Fibroblast of villous mesenchyme (primary cell): ENCODE measurements around the gene YWHAH. TPM values are rescaled to one million over a fixed set of nuclear protein-coding genes. Genes with fewer than 3 reads are reported as not detected.
A peak's percentile ranks its signal among the peaks of the same experiment; 100 is the strongest.

Experiments
- DNase-seq: peaks from one replicate; pipeline ENCODE4 v3.0.0-alpha.2; 2010; ENCODE audit warnings: low read depth
- H3K4me3 ChIP-seq: 2 replicates; pipeline ENCODE4 v1.5.1; 2011; ENCODE audit warnings: low read depth, mild to moderate bottlenecking, low read length
- total RNA-seq: library from RNA; depleted of rRNA; stranded (reverse); fragments of >200 nt; gene quantifications from 2 replicates; pipeline ENCODE4 v1.2.3, GENCODE V29; 2012
- TF ChIP-seq, protein P1 (sequence below): IDR thresholded peaks from 2 replicates; pipeline ENCODE4 v1.5.1; 2012; ENCODE audit warnings: low read depth, mild to moderate bottlenecking, low read length; ENCODE audit not compliant: insufficient read depth

The YWHAH gene
- total RNA-seq, 1 donor = 131 TPM

DNA sequence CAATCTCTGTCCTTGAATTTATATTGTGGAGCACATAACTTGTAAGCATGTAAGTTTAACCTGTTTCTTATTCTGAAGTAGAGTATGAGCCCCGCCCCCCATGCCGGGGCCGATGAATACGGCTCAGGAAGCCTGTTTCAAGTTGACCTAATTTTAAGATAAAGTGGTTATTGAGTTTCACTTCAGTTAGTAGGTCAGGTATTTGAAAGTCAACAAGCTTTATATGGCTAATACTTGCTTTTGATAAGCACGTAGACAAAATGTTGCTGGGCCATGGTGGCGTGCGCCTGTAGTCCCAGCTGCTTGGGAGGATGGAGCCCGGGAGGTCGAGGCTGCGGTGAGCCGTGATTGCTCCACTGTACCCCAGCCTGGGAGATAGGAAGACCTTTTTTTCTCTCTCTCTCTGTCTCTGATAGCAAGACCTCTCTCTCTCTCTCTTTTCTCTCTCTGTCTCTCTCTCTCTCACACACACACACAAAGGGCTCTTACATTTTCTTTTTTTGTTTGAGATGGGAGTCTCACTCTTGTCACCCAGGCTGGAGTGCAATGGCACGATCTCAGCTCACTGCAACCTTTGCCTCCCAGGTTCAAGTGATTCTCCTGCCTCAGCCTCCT lies 14.4 kb downstream of the YWHAH start:
- no peak overlapping the region for H3K4me3 ChIP-seq
- no peak for DNase-seq
- TF ChIP-seq, protein P1, sequence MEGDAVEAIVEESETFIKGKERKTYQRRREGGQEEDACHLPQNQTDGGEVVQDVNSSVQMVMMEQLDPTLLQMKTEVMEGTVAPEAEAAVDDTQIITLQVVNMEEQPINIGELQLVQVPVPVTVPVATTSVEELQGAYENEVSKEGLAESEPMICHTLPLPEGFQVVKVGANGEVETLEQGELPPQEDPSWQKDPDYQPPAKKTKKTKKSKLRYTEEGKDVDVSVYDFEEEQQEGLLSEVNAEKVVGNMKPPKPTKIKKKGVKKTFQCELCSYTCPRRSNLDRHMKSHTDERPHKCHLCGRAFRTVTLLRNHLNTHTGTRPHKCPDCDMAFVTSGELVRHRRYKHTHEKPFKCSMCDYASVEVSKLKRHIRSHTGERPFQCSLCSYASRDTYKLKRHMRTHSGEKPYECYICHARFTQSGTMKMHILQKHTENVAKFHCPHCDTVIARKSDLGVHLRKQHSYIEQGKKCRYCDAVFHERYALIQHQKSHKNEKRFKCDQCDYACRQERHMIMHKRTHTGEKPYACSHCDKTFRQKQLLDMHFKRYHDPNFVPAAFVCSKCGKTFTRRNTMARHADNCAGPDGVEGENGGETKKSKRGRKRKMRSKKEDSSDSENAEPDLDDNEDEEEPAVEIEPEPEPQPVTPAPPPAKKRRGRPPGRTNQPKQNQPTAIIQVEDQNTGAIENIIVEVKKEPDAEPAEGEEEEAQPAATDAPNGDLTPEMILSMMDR = no peak

DNA sequence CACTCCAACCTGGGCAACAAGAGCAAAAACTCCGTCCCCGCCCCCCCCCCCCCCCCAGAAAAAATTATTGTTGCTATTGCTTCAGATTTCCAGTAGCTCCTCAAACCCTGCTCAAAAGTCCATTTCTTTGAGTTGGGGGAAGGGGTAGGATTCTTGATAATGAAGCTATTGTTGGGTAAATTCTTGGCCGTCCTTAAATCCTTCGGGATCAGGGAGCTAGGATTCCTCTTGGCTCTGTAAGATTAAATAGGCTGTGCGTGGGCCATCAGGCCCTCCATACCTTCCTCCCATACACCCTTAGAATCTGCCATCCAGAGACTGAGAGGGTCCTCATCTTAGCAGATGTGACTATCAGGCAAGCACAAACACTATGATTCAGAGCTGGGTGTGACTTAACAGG lies 16.4 kb downstream of the YWHAH start:
- TF ChIP-seq, protein P1 = no peak
- DNase-seq = no peak
- no peak overlapping the region for H3K4me3 ChIP-seq

DNA sequence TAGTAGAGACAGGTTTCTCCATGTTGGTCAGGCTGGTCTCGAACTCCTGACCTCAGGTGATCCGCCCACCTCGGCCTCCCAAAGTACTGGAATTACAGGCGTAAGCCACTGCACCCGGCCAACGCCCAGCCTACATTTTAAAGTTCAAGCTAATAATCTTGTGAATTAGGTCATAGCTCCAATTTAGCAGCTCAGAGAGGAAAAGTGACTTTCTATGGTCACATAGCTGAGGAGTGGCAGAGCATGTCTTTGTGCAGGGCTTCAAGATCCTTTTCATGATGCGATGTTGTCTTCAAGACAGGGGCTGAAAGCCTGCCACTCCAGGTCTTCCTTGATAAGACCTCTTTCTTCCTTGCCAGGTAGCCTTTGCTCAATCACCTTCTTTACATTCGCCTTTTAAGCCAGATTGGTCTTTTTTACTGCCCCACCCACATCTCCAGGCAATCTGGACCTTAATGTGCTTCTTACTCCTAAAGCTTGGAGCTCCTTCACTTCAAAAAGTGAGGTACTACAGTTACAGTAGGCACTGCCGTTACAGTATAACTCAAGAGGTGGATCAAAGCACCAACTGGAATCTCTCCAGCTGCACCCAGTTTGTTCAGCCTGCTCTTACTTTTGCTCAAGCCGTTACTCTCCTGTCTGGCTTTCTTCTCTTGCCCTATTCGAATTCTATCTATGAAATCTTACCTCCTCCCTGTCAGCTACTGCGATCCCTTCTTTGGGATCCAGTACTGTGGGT lies 18.2 kb downstream of the YWHAH start:
- DNase-seq = no peak
- no peak overlapping the region for H3K4me3 ChIP-seq
- TF ChIP-seq, protein P1 = no peak

DNA sequence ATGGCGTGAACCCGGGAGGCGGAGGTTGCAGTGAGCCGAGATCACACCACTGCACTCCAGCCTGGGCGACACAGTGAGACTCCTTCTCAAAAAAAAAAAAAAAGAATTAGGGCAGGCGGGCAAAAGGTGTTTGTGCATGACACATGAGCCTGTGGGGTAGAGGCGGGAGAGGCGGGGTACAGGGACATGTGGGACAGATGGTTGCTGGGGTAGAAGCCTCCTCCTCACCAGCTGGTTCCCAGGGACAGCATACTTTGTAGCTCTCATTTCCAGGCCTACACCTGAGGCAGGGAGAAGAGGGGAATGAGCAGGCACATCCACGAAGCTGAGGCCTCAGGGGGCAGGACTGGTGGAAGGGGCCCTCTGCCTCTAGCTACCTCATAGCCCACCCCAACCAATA lies 23.7 kb downstream of the YWHAH start:
- no peak for DNase-seq
- TF ChIP-seq, protein P1 = no peak
- H3K4me3 ChIP-seq = no peak overlapping the region

DNA sequence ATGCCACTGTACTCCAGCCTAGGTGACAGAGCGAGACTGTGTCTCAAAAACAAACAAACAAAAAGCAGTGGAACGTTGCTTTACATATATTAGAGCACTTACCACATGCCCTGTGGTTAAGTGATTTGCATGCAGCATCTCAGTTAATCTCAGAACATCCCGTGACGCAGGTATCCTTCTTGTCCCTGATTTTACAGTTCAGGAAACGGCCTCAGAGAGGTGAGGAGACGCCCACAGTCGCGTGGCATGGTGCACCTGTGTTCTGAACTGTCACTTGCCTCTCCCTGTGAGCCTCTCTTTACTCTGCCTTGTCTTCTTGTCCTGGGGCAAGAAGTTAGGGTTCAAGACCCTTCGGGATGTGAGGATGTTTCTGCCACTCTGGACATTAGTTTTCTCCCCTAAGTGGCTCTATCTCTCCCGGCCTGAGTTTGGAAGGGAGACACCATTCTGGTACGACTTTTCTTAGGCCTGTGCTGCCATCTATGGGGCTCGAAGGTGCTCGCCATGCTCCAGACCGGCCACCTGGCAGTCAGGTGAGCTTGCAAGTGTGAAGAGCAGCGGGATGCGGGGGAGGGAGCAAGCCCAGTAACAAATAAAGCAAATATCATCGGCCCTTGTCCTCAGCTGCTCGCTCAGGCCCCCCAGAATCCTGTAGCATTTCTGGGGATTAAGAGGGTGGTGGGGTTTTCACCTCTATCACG lies 25.6 kb downstream of the YWHAH start:
- TF ChIP-seq, protein P1 = peak; percentile 69
- H3K4me3 ChIP-seq = peak overlapping the region; percentile 64
- DNase-seq = peak; percentile 68

DNA sequence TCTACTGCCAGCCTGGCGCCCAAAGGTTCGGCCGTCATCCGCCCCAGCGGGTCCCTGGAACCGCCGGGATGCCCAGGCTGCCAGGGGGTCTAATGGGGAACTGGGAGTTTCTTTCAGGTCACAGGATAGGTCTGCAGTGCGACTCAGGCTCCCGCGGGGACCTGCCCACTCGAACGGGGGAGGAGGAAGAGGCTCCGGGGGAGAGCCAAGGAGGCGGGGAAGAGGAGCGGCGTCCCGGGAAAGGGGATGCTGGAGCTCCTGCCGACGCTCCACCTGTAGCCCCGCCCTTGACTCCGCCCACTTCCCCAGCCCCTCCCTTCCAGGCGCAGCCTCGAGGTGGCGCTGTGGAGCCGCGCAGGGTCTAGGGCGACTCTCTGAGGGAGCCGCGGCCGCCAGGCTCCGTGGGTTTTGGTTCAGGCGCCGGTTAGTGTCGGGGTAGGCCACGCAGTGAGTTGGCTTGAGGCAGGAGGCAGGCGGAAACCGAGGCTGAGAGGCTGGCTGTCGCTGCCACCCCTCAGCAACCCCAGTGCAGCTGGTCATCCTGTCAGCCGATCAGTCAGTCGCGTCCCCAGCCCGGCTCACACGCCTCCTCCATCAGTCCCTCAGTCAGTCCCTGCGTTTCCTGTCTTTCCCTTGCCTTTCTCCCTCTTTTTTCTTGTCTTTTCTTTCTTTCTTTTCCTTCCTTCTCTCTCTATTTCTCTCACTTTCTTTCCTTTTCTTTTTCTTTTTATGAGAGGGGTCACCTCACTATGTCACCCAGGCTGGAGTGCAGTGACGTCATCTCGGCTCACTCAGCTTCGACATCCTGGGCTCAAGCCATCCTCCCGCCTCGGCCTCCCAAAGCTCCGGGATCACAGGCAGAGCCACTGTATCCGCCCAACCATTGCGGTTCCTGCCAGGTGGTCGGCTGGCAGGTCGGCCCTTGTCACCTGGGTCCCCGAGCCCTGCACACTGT lies 26.4 kb downstream of the YWHAH start:
- DNase-seq = peak; percentile 61
- TF ChIP-seq, protein P1 = peak; percentile 92
- peak overlapping the region; percentile 64 for H3K4me3 ChIP-seq
